AG10803 (cell line): Measurements from ENCODE around the gene DAD1.

ENCODE experiments used
- DNase-seq: peaks from one replicate; pipeline ENCODE4 v3.0.0; 2010; ENCODE audit warnings: low read depth
- H3K4me3 ChIP-seq: 2 replicates; pipeline ENCODE4 v1.5.1; 2011; ENCODE audit warnings: mild to moderate bottlenecking, low read length, control low read depth
- CTCF ChIP-seq: conservative IDR thresholded peaks from 2 replicates; pipeline ENCODE4 v1.5.1; 2011; ENCODE audit warnings: mild to moderate bottlenecking, low read length, control low read depth, inconsistent platforms

The DAD1 gene

GRCh38 chr14:22515929-22516328 is 73.1 kb downstream of the DAD1 start:
- no peak overlapping the region for H3K4me3 ChIP-seq
- no peak for DNase-seq
- TF ChIP-seq CTCF: no peak
